Peyer's patch (tissue), 4 donors: ENCODE results near the gene KRT80. TPM values are rescaled to one million over a fixed set of nuclear protein-coding genes. Genes with fewer than 3 reads are reported as not detected.

Experiments used
- DNase-seq, 3 donors: peaks; one replicate each; pipeline ENCODE4 v3.0.0-alpha.2; 2017 to 2019
- H3K27ac ChIP-seq, 4 donors: fragments of 200-600 bp; sonication (generic); one replicate each; pipeline ENCODE4 v1.5.1; 2016 to 2019
- H3K27me3 ChIP-seq, 2 donors: fragments of 200-600 bp; sonication (generic); one replicate each; pipeline ENCODE4 v1.5.1; 2019
- H3K36me3 ChIP-seq, 3 donors: fragments of 200-600 bp; sonication (generic); one replicate each; pipeline ENCODE4 v1.5.1; 2016 to 2019
- H3K4me1 ChIP-seq, 4 donors: fragments of 200-600 bp; sonication (generic); one replicate each; pipeline ENCODE4 v1.5.1; 2016 to 2019
- H3K4me3 ChIP-seq, 4 donors: fragments of 200-600 bp; sonication (generic); 1 replicate in 3 of 4; 2 replicates in 1 of 4; pipeline ENCODE4 v1.5.1; 2016 to 2019; ENCODE audit warnings: mild to moderate bottlenecking in 1 of 4
- H3K9me3 ChIP-seq, 4 donors: fragments of 200-600 bp; sonication (generic); one replicate each; pipeline ENCODE4 v1.5.1; 2016 to 2019; ENCODE audit warnings: mild to moderate bottlenecking in 1 of 4
- CTCF ChIP-seq, 6 experiments: fragments of 450-650 bp in 4 of 6; fragments of 200-600 bp in 2 of 6; sonication (generic) in 1 of 6; IDR thresholded peaks; one replicate each; pipeline ENCODE4 v1.5.1; 2017 to 2019; ENCODE audit warnings: antibody characterized with exemption in 6 of 6, mild to moderate bottlenecking in 3 of 6, moderate library complexity in 1 of 6
- POLR2A ChIP-seq, 2 donors: fragments of 450-650 bp; IDR thresholded peaks; one replicate each; pipeline ENCODE4 v1.5.1; 2017; ENCODE audit warnings: antibody characterized with exemption in 2 of 2, mild to moderate bottlenecking in 2 of 2, moderate library complexity in 2 of 2
- total RNA-seq, 4 donors: library from RNA; depleted of rRNA; stranded (reverse); fragments of >200 nt; gene quantifications; one replicate each; pipeline ENCODE4 v1.1.0, GENCODE V29; 2016

Gene KRT80
- total RNA-seq, 4 donors from 2014 or later, result 0.13 to 0.38 TPM; not detected in 2

- TF ChIP-seq POLR2A (IDR thresholded peaks at IDR 0.05), result no peak
- TF ChIP-seq CTCF (IDR thresholded peaks at IDR 0.05), result no peak
- no peaks in the 10 kb centered on the region for H3K36me3 ChIP-seq
- peak in 1 of 3 donors; percentile 18 for DNase-seq
- H3K4me1 ChIP-seq, result peaks cover 0 to 8% (median 0%) of the 10 kb centered on the region in 4 donors
- H3K27ac ChIP-seq, result no peak overlapping the region
- H3K4me3 ChIP-seq, result no peak overlapping the region
- no peaks in the 10 kb centered on the region for H3K27me3 ChIP-seq
- no peaks in the 10 kb centered on the region for H3K9me3 ChIP-seq
These were observed 25.0 kb upstream of the KRT80 start for GRCh38 chr12:52216807-52217206.

- Histone ChIP-seq H3K4me1 (peaks cover 0 to 8% (median 0%) of the 10 kb centered on the region in 4 donors), H3K27me3 (no peaks in the 10 kb centered on the region), H3K36me3 (no peaks in the 10 kb centered on the region), H3K27ac (no peak overlapping the region), H3K4me3 (no peak overlapping the region), H3K9me3 (no peaks in the 10 kb centered on the region)
- TF ChIP-seq POLR2A (IDR thresholded peaks at IDR 0.05) (no peak), CTCF (IDR thresholded peaks at IDR 0.05) (no peak)
- peak in 2 of 3 donors; percentile 11 to 34 for DNase-seq
These were observed 24.3 kb upstream of the KRT80 start for GRCh38 chr12:52216100-52216499.

- Histone ChIP-seq H3K27ac (no peak overlapping the region), H3K9me3 (no peaks in the 10 kb centered on the region), H3K4me3 (no peak overlapping the region), H3K36me3 (no peaks in the 10 kb centered on the region), H3K4me1 (peaks cover 0 to 8% (median 0%) of the 10 kb centered on the region in 4 donors), H3K27me3 (no peaks in the 10 kb centered on the region)
- TF ChIP-seq POLR2A (IDR thresholded peaks at IDR 0.05), result no peak
- TF ChIP-seq CTCF (IDR thresholded peaks at IDR 0.05), result no peak
- peak in 2 of 3 donors; percentile 36 to 43 for DNase-seq
These were observed 23.8 kb upstream of the KRT80 start for GRCh38 chr12:52215587-52216031.

GRCh38 chr12:52214421-52214802 is 22.6 kb upstream of the KRT80 start:
- TF ChIP-seq POLR2A (IDR thresholded peaks at IDR 0.05), result no peak
- peak in 1 of 6 experiments; percentile 15 for TF ChIP-seq CTCF (IDR thresholded peaks at IDR 0.05)
- peaks cover 0 to 8% (median 0%) of the 10 kb centered on the region in 4 donors for H3K4me1 ChIP-seq
- no peak overlapping the region for H3K4me3 ChIP-seq
- H3K27me3 ChIP-seq, result no peaks in the 10 kb centered on the region
- no peaks in the 10 kb centered on the region for H3K9me3 ChIP-seq
- DNase-seq, result peak in 1 of 3 donors; percentile 50
- H3K27ac ChIP-seq, result no peak overlapping the region
- no peaks in the 10 kb centered on the region for H3K36me3 ChIP-seq

GRCh38 chr12:52213564-52214420 is 22.0 kb upstream of the KRT80 start:
- Histone ChIP-seq H3K27ac (no peak overlapping the region), H3K36me3 (no peaks in the 10 kb centered on the region), H3K9me3 (no peaks in the 10 kb centered on the region), H3K4me1 (peaks cover 0 to 10% (median 0%) of the 10 kb centered on the region in 4 donors), H3K27me3 (no peaks in the 10 kb centered on the region), H3K4me3 (no peak overlapping the region)
- no peak for TF ChIP-seq POLR2A (IDR thresholded peaks at IDR 0.05)
- TF ChIP-seq CTCF (IDR thresholded peaks at IDR 0.05), result peak in 5 of 6 experiments; percentile 38 to 98 (median 94)
- peak in 2 of 3 donors; percentile 84 to 90 for DNase-seq
